ENCODE results near the gene ITGAE.

Gene ITGAE

GRCh38 chr17:3762922-3763776, 37.8 kb downstream of the ITGAE start:
- in situ Hi-C loops (cut with MboI; ENCODE audit: low sequenced_read_pairs) = no loop called here

GRCh38 chr17:3761918-3762380, 39.0 kb downstream of the ITGAE start:
- in situ Hi-C loops (cut with MboI; ENCODE audit: low sequenced_read_pairs) = no loop called here

GRCh38 chr17:3761036-3761917, 39.7 kb downstream of the ITGAE start:
- in situ Hi-C loops (cut with MboI; ENCODE audit: low sequenced_read_pairs) = no loop called here

- in situ Hi-C loops (cut with MboI; ENCODE audit: low sequenced_read_pairs) = no loop called here
Observed at GRCh38 chr17:3759597-3760216, 41.3 kb downstream of the ITGAE start.

- in situ Hi-C loops (cut with MboI; ENCODE audit: low sequenced_read_pairs) = no loop called here
Observed at GRCh38 chr17:3755335-3756030, 45.5 kb downstream of the ITGAE start.

- in situ Hi-C loops (cut with MboI; ENCODE audit: low sequenced_read_pairs) = no loop called here
Observed at GRCh38 chr17:3754458-3755334, 46.3 kb downstream of the ITGAE start.

- in situ Hi-C loops (cut with MboI; ENCODE audit: low sequenced_read_pairs) = no loop called here
Observed at GRCh38 chr17:3754066-3754457, 46.9 kb downstream of the ITGAE start.

GRCh38 chr17:3753624-3754023, 47.4 kb downstream of the ITGAE start:
- in situ Hi-C loops (cut with MboI; ENCODE audit: low sequenced_read_pairs) = no loop called here

GRCh38 chr17:3751836-3752235, 49.2 kb downstream of the ITGAE start:
- in situ Hi-C loops (cut with MboI; ENCODE audit: low sequenced_read_pairs) = no loop called here

GRCh38 chr17:3750926-3751325, 50.1 kb downstream of the ITGAE start:
- in situ Hi-C loops (cut with MboI; ENCODE audit: low sequenced_read_pairs) = no loop called here

- in situ Hi-C loops (cut with MboI; ENCODE audit: low sequenced_read_pairs) = no loop called here
Observed at GRCh38 chr17:3750296-3750695, 50.7 kb downstream of the ITGAE start.

- in situ Hi-C loops (cut with MboI; ENCODE audit: low sequenced_read_pairs) = no loop called here
Observed at GRCh38 chr17:3748576-3748975, 52.4 kb downstream of the ITGAE start.

GRCh38 chr17:3747805-3748204, 53.2 kb downstream of the ITGAE start:
- in situ Hi-C loops (cut with MboI; ENCODE audit: low sequenced_read_pairs) = no loop called here

GRCh38 chr17:3745071-3745470, 55.9 kb downstream of the ITGAE start:
- in situ Hi-C loops (cut with MboI; ENCODE audit: low sequenced_read_pairs) = no loop called here

GRCh38 chr17:3744014-3744413, 57.0 kb downstream of the ITGAE start:
- in situ Hi-C loops (cut with MboI; ENCODE audit: low sequenced_read_pairs) = no loop called here

- in situ Hi-C loops (cut with MboI; ENCODE audit: low sequenced_read_pairs) = no loop called here
Observed at GRCh38 chr17:3740611-3741073, 60.3 kb downstream of the ITGAE start.

- in situ Hi-C loops (cut with MboI; ENCODE audit: low sequenced_read_pairs) = no loop called here
Observed at GRCh38 chr17:3739422-3740124, 61.4 kb downstream of the ITGAE start.

GRCh38 chr17:3738562-3739295, 62.3 kb downstream of the ITGAE start:
- in situ Hi-C loops (cut with MboI; ENCODE audit: low sequenced_read_pairs) = no loop called here

All from hTERT RPE-1 (cell line).